Keratinocyte (primary cell): ENCODE measurements around the gene CHN2. TPM values are rescaled to one million over a fixed set of nuclear protein-coding genes. Genes with fewer than 3 reads are reported as not detected.

ENCODE experiments used
- DNase-seq: peaks from one replicate; pipeline ENCODE4 v3.0.0-alpha.2; 2011; ENCODE audit warnings: low read depth, missing footprints, low spot score
- FAIRE-seq: peaks from 2 replicates; lab custom pipeline; 2011; peaks lifted over from hg19 to GRCh38; lab: Jason Lieb, UNC
- H2AFZ ChIP-seq: 2 replicates; pipeline ENCODE4 v1.6.0; 2012; ENCODE audit warnings: low read length, control low read depth, inconsistent platforms; ENCODE audit not compliant: control insufficient read depth
- H3K27ac ChIP-seq: 2 replicates; pipeline ENCODE4 v1.5.1; 2011; ENCODE audit warnings: low read length; ENCODE audit not compliant: control insufficient read depth, insufficient read depth
- H3K27me3 ChIP-seq: 3 replicates; pipeline ENCODE4 v1.6.0; 2011; ENCODE audit warnings: low read length; ENCODE audit not compliant: control insufficient read depth, insufficient read depth; ENCODE audit errors: extremely low read depth
- H3K36me3 ChIP-seq, 2 experiments: 2 replicates in 1 of 2; 3 replicates in 1 of 2; pipeline ENCODE4 v1.5.1; 2011; ENCODE audit warnings: low read length in 2 of 2, mild to moderate bottlenecking in 1 of 2; ENCODE audit not compliant: control insufficient read depth in 2 of 2, insufficient read depth in 2 of 2; ENCODE audit errors: extremely low read depth in 1 of 2
- H3K4me1 ChIP-seq: 3 replicates; pipeline ENCODE4 v1.5.1; 2011; ENCODE audit warnings: low read length; ENCODE audit not compliant: control insufficient read depth, insufficient read depth; ENCODE audit errors: extremely low read depth
- H3K4me2 ChIP-seq: 3 replicates; pipeline ENCODE4 v1.6.0; 2011; ENCODE audit warnings: low read depth, low read length; ENCODE audit not compliant: control insufficient read depth, insufficient read depth; ENCODE audit errors: extremely low read depth
- H3K4me3 ChIP-seq, 3 experiments: fragments of 200-600 bp in 1 of 3; sonication (generic) in 1 of 3; 2 replicates in 2 of 3; 3 replicates in 1 of 3; pipeline ENCODE4 v1.5.1; 2011 to 2016; ENCODE audit warnings: low read length in 3 of 3, mild to moderate bottlenecking in 3 of 3, control low read depth in 2 of 3, inconsistent platforms in 1 of 3, low read depth in 1 of 3, mixed read lengths in 1 of 3, mixed run types in 1 of 3, moderate library complexity in 1 of 3; ENCODE audit not compliant: control insufficient read depth in 2 of 3, insufficient read depth in 2 of 3; ENCODE audit errors: extremely low read depth in 1 of 3
- H3K79me2 ChIP-seq: 2 replicates; pipeline ENCODE4 v1.6.0; 2012; ENCODE audit warnings: low read length; ENCODE audit not compliant: control insufficient read depth, insufficient read depth
- H3K9ac ChIP-seq: 3 replicates; pipeline ENCODE4 v1.6.0; 2011; ENCODE audit warnings: low read length; ENCODE audit not compliant: control insufficient read depth, insufficient read depth; ENCODE audit errors: extremely low read depth
- H3K9me1 ChIP-seq: 3 replicates; pipeline ENCODE4 v1.6.0; 2011; ENCODE audit warnings: low read length; ENCODE audit not compliant: control insufficient read depth, insufficient read depth; ENCODE audit errors: extremely low read depth
- H3K9me3 ChIP-seq: 2 replicates; pipeline ENCODE4 v1.5.1; 2012; ENCODE audit warnings: low read depth, low read length; ENCODE audit not compliant: control insufficient read depth
- H4K20me1 ChIP-seq: 3 replicates; pipeline ENCODE4 v1.6.0; 2011; ENCODE audit warnings: low read length; ENCODE audit not compliant: control insufficient read depth, insufficient read depth; ENCODE audit errors: extremely low read depth
- CTCF ChIP-seq, 3 experiments: IDR thresholded peaks in 1 of 3; conservative IDR thresholded peaks in 1 of 3; optimal IDR thresholded peaks in 1 of 3; 2 replicates in 2 of 3; 3 replicates in 1 of 3; pipeline versions ENCODE3 to v1.5.1; 2011; ENCODE audit warnings: low read length in 3 of 3, mild to moderate bottlenecking in 3 of 3, moderate library complexity in 2 of 3, control low read depth in 1 of 3, inconsistent platforms in 1 of 3; ENCODE audit not compliant: insufficient read depth in 2 of 3; ENCODE audit errors: extremely low read depth in 1 of 3
- EZH2 ChIP-seq: IDR thresholded peaks from one replicate; pipeline ENCODE4 v1.6.1; 2012; ENCODE audit warnings: inconsistent platforms, mild to moderate bottlenecking, low read length, moderate library complexity
- dilution Hi-C: fragments of 300-500 bp; cut with MboI; formaldehyde crosslinking; loops from one replicate; pipeline ENCODE4 v1.7.0; 2020; ENCODE audit warnings: low sequenced_read_pairs; ENCODE audit not compliant: extremely low pct_ligation_motif_present
- polyA plus RNA-seq, 5 experiments: library from polyadenylated mRNA; depleted of rRNA in 3 of 5; stranded (reverse) in 3 of 5; stranded (forward) in 1 of 5; unstranded in 1 of 5; fragments of >200 nt; gene quantifications; 1 replicate in 1 of 5; 2 replicates in 3 of 5; 3 replicates in 1 of 5; pipeline versions ENCODE4 v1.2.1 to v1.2.3, GENCODE V29; 2011 to 2012; ENCODE audit warnings: missing spikeins in 2 of 5, low read depth in 1 of 5, low replicate concordance in 1 of 5

Gene CHN2
- polyA plus RNA-seq, 1 donor (not counting 4 experiments of a cell fraction or from before 2014, with no cell fraction given): 1.8 TPM

DNA sequence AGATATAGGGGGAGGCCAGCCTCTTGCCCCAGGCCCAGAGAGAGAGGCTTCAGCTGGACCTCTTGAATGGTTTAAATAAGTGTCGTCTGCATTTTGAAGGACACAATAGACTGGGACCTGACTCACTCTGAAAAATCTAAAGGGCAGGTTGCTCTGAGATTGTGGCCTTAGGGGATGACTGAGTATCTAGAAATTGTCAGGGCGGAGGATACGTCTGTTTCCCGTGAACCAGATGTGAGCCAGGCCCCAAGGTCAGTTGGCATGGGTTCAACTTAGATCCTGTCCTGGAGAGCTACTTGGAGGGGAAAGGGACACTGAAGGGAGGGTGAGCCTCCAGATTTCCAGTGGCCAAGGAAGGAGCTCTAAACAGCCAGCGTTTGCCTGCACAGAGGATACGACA, 110.2 kb downstream of the CHN2 start:
- Histone ChIP-seq H3K9me3 (no peaks in the 10 kb centered on the region), H3K36me3 (no peaks in the 10 kb centered on the region), H4K20me1 (no peaks in the 10 kb centered on the region), H3K4me3 (no peak overlapping the region), H2AFZ (no peak overlapping the region), H3K27ac (no peak overlapping the region), H3K4me1 (peaks cover 43% of the 10 kb centered on the region), H3K9me1 (no peaks in the 10 kb centered on the region), H3K4me2 (peak overlapping the region; percentile 31), H3K27me3 (no peaks in the 10 kb centered on the region), H3K9ac (no peak overlapping the region), H3K79me2 (no peaks in the 10 kb centered on the region)
- dilution Hi-C loops: no loop called here
- DNase-seq (peak; percentile 55), FAIRE-seq (no peak)
- TF ChIP-seq CTCF (optimal IDR thresholded peaks at IDR 0.05 in 1 of 3, IDR thresholded peaks at IDR 0.05 in 1 of 3, conservative IDR thresholded peaks at IDR 0.05 in 1 of 3; ENCODE audit: extremely low read depth in 1 of 3, insufficient read depth in 2 of 3, low read length in 3 of 3): no peak
- no peak for TF ChIP-seq EZH2

DNA sequence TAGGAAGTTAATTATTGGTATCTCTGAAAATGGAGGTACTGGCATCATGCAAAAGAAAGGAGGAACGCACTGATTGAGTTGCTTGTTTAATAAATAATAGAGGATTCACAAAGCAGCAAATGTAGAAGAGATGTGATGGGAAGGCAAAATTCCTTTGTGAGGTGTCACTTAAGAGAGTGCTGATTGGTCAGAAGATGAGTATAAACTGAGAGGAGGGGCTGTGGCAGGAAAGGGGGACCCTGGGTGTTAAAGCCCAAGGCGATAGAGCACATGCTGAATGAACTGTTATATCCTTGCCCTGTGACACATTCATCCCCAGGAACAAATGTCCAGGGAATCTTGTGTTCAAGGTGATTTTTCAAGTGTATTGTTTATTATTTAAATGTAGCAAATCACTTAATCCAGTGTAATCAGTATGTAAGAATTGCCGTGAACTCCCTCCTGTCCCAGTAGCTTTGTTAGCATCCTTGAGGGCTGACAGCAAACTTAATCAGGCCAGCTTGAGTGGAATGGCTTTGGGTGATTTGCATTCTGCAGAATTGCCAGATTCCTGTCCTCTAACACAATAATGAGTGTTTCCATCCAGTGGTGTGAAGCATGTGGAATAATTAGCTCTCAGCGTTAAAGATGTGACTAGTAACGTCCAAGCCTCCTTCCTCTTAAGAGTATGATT, 111.9 kb downstream of the CHN2 start:
- no peaks in the 10 kb centered on the region for H3K27me3 ChIP-seq
- no peak overlapping the region for H3K27ac ChIP-seq
- TF ChIP-seq CTCF (optimal IDR thresholded peaks at IDR 0.05 in 1 of 3, IDR thresholded peaks at IDR 0.05 in 1 of 3, conservative IDR thresholded peaks at IDR 0.05 in 1 of 3; ENCODE audit: extremely low read depth in 1 of 3, insufficient read depth in 2 of 3, low read length in 3 of 3): no peak
- TF ChIP-seq EZH2: no peak
- FAIRE-seq (peak; percentile 9), DNase-seq (no peak)
- H3K4me1 ChIP-seq: peaks cover 35% of the 10 kb centered on the region
- no peak overlapping the region for H3K9ac ChIP-seq
- H3K36me3 ChIP-seq: no peaks in the 10 kb centered on the region
- no peaks in the 10 kb centered on the region for H3K79me2 ChIP-seq
- dilution Hi-C loops: no loop called here
- H3K9me3 ChIP-seq: no peaks in the 10 kb centered on the region
- H2AFZ ChIP-seq: no peak overlapping the region
- H3K4me2 ChIP-seq: no peak overlapping the region
- no peaks in the 10 kb centered on the region for H3K9me1 ChIP-seq
- H3K4me3 ChIP-seq: no peak overlapping the region
- no peaks in the 10 kb centered on the region for H4K20me1 ChIP-seq
